CD4-positive, CD25-positive, alpha-beta regulatory T cell (primary cell): ENCODE data around the gene MGP. TPM values are rescaled to one million over a fixed set of nuclear protein-coding genes. Genes with fewer than 3 reads are reported as not detected.
A peak's percentile ranks its signal among the peaks of the same experiment; 100 is the strongest.

ENCODE experiments used
- ATAC-seq, 2 donors: fragments of 150-1000 bp; cut with Tn5 transposase; one replicate each; pipeline ENCODE4 v1.10.0; 2021; ENCODE audit warnings: low read depth in 2 of 2, moderate number of reproducible peaks in 2 of 2, moderate library complexity in 1 of 2
- DNase-seq, 3 donors: peaks; one replicate each; pipeline versions ENCODE4 v3.0.0 to v3.0.0-alpha.2; 2012 to 2022; ENCODE audit warnings: mixed read lengths in 1 of 3
- H3K27ac ChIP-seq: one replicate; pipeline ENCODE4 v1.7.0; 2013; ENCODE audit warnings: mild to moderate bottlenecking, low read length; ENCODE audit not compliant: insufficient read depth, poor library complexity, severe bottlenecking
- H3K27me3 ChIP-seq: one replicate; pipeline ENCODE4 v1.7.0; 2013; ENCODE audit warnings: low read length; ENCODE audit not compliant: control insufficient read depth, insufficient read depth
- H3K36me3 ChIP-seq: one replicate; pipeline ENCODE4 v1.7.0; 2013; ENCODE audit warnings: mild to moderate bottlenecking, low read length, moderate library complexity; ENCODE audit not compliant: control insufficient read depth, insufficient read depth
- H3K4me1 ChIP-seq: 2 replicates; pipeline ENCODE4 v1.7.0; 2013; ENCODE audit warnings: mild to moderate bottlenecking, low read length; ENCODE audit not compliant: insufficient read depth, control insufficient read depth, poor library complexity, severe bottlenecking
- H3K4me3 ChIP-seq: one replicate; pipeline ENCODE4 v1.7.0; 2013; ENCODE audit warnings: low read depth, mild to moderate bottlenecking, low read length, moderate library complexity
- H3K9me3 ChIP-seq, 2 experiments: 1 replicate in 1 of 2; 2 replicates in 1 of 2; pipeline ENCODE4 v1.7.0; 2013; ENCODE audit warnings: low read length in 2 of 2, mild to moderate bottlenecking in 1 of 2, moderate library complexity in 1 of 2; ENCODE audit not compliant: control insufficient read depth in 2 of 2
- H3K27ac Mint-ChIP-seq, 3 donors: one replicate each; pipeline ENCODE4 v1.8.0; 2020 to 2022; ENCODE audit warnings: mild to moderate bottlenecking in 3 of 3, mixed read lengths in 3 of 3, moderate library complexity in 2 of 3
- H3K27me3 Mint-ChIP-seq: one replicate; pipeline ENCODE4 v1.8.0; 2022; ENCODE audit warnings: mild to moderate bottlenecking, mixed read lengths
- H3K36me3 Mint-ChIP-seq: one replicate; pipeline ENCODE4 v1.8.0; 2020; ENCODE audit warnings: mixed read lengths
- H3K4me1 Mint-ChIP-seq, 4 donors: one replicate each; pipeline ENCODE4 v1.8.0; 2020 to 2022; ENCODE audit warnings: mixed read lengths in 4 of 4, mild to moderate bottlenecking in 1 of 4
- H3K4me3 Mint-ChIP-seq, 4 donors: one replicate each; pipeline ENCODE4 v1.8.0; 2020 to 2022; ENCODE audit warnings: mild to moderate bottlenecking in 4 of 4, mixed read lengths in 4 of 4, moderate library complexity in 3 of 4
- H3K9me3 Mint-ChIP-seq, 7 donors: one replicate each; pipeline ENCODE4 v1.8.0; 2020 to 2022; ENCODE audit warnings: mixed read lengths in 7 of 7, mild to moderate bottlenecking in 3 of 7, moderate library complexity in 2 of 7
- polyA plus RNA-seq, 4 donors: library from polyadenylated mRNA; unstranded; fragments of 300-500 nt; fragmentation: Illumina TruSeq; gene quantifications; one replicate each; pipeline ENCODE4 v1.2.3, GENCODE V29; 2021
- total RNA-seq: library from RNA; stranded (reverse); gene quantifications from one replicate; pipeline ENCODE4 v1.2.3, GENCODE V29; 2022

MGP gene
- total and polyA plus RNA-seq, 5 donors from 2014 or later = 0.59 to 2.6 (median 0.64) TPM; not detected in 2

DNA sequence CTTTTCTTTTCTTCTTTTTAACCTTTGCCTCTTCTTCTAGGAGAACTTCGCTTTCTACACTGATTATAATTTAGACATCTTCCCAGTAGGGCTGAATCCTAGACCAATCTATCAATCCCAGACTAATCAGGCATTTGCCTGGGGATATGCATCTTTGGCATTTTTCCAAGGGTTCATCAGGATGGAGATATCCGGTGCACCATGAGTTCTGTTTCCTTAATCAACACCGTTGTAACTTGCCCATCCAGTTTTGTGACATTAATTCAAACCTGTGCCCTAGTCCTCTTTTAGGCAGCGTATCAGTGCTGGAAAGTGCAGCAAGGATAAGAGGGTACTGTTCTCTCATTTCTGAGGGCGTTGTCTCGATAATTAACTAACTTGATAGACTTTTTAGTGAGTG is 617 bp upstream of the MGP start:
- no peak overlapping the region for H3K4me3 Mint-ChIP-seq
- no peaks in the 10 kb centered on the region for H3K9me3 Mint-ChIP-seq
- H3K27ac Mint-ChIP-seq = peak overlapping the region in 1 of 3 donors; percentile 11
- no peaks in the 10 kb centered on the region for H3K36me3 ChIP-seq
- peaks cover 3% of the 10 kb centered on the region for H3K36me3 Mint-ChIP-seq
- DNase-seq = no peak
- peaks cover 32% of the 10 kb centered on the region for H3K27me3 Mint-ChIP-seq
- no peak overlapping the region for H3K27ac ChIP-seq
- H3K9me3 ChIP-seq = no peaks in the 10 kb centered on the region
- ATAC-seq = no peak
- peaks cover 3% of the 10 kb centered on the region for H3K27me3 ChIP-seq
- H3K4me3 ChIP-seq = no peak overlapping the region
- peaks cover 8% of the 10 kb centered on the region for H3K4me1 ChIP-seq
- peaks cover 7 to 29% (median 13%) of the 10 kb centered on the region in 4 donors for H3K4me1 Mint-ChIP-seq

DNA sequence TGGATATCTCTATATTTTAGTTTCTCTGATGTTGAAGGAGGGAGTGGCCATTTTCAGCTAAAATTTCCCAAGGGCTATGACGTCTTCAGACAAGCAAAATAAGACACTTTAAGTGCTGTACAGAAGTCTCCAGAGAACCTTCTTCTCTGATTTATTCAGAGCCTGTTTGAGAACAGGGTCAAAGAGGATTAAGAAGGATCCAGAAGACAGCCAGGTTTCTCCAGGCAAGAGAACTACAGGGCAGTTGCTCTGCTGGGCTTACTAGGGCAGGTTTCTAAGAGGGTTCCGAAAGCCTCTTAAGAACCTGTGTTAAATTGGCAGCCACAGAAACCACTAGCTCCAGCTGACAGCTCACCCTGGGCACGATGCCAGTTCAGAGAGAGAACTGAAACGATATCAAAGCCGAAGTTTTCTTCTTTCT is 1.2 kb downstream of the MGP start:
- H3K27me3 Mint-ChIP-seq = peaks cover 32% of the 10 kb centered on the region

DNA sequence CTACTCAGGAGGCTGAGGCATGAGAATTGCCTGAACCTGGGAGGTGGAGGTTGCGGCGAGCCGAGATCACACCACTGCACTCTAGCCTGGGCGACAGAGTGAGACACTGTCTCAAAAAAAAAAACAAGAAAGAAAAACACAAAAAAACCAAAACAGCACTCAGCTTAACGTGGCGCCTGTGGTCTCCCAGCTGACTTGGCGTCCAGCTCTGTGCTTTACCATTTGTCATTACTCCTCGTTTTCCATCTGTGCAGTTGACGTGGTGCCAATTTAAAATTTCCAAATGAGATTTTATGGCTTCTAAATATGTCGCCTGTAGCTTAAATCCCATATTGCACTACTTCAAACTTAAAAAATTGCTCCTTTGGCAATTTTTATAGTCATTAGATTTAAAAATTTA is 2.0 kb downstream of the MGP start:
- Mint-ChIP-seq H3K27ac (no peak overlapping the region), H3K4me3 (no peak overlapping the region), H3K27me3 (peaks cover 30% of the 10 kb centered on the region), H3K9me3 (peaks cover 0 to 5% (median 1%) of the 10 kb centered on the region in 7 donors), H3K36me3 (peaks cover 3% of the 10 kb centered on the region), H3K4me1 (peaks cover 18 to 46% (median 22%) of the 10 kb centered on the region in 4 donors)
- ATAC-seq (no peak), DNase-seq (no peak)
- H3K4me3 ChIP-seq = no peak overlapping the region
- H3K4me1 ChIP-seq = peaks cover 16% of the 10 kb centered on the region
- H3K36me3 ChIP-seq = no peaks in the 10 kb centered on the region
- no peak overlapping the region for H3K27ac ChIP-seq
- H3K9me3 ChIP-seq = no peaks in the 10 kb centered on the region
- H3K27me3 ChIP-seq = no peaks in the 10 kb centered on the region

More for the DNA sequence above, 1.2 kb downstream of the MGP start:
- H3K4me3 ChIP-seq = peak overlapping the region; percentile 46
- H3K36me3 Mint-ChIP-seq = peaks cover 3% of the 10 kb centered on the region
- peaks cover 18 to 46% (median 22%) of the 10 kb centered on the region in 4 donors for H3K4me1 Mint-ChIP-seq
- ATAC-seq = peak; percentile 93 to 97
- peaks cover 16% of the 10 kb centered on the region for H3K4me1 ChIP-seq
- H3K27me3 ChIP-seq = peaks cover 3% of the 10 kb centered on the region
- peak; percentile 59 to 85 (median 84) for DNase-seq
- peak overlapping the region; percentile 4 to 77 (median 63) for H3K4me3 Mint-ChIP-seq
- H3K9me3 Mint-ChIP-seq = peaks cover 0 to 5% (median 1%) of the 10 kb centered on the region in 7 donors
- H3K9me3 ChIP-seq = no peaks in the 10 kb centered on the region
- H3K27ac Mint-ChIP-seq = peak overlapping the region in 2 of 3 donors; percentile 67 to 75
- no peak overlapping the region for H3K27ac ChIP-seq
- H3K36me3 ChIP-seq = no peaks in the 10 kb centered on the region

DNA sequence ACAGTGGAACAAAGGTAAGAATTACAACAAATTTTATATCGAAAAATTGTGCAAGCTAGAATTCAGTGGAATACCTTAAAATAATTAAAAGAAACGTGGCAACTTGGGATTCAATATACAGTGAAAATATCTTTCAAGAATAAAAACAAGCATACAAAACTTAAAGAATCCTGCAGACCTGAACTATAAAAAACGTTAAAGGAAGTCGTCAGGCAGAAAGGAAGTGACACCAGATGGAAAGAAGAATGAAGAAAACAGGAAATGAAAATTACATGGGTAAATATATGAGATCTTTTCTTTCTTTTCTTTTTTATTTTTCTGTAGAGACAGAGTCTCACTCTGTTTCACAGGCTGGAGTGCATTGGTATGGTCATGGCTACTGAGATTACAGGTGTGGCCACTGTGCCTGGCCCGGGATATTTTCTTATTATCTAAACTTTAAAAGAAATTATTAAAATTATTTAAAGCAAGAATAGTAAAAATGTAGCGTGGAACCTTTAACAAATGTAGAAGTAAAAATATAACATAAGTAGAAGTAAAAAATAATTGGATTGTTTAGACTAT is 4.7 kb downstream of the MGP start:
- DNase-seq = peak in 1 of 3 donors; percentile 30
- Mint-ChIP-seq H3K4me1 (peaks cover 14 to 40% (median 20%) of the 10 kb centered on the region in 4 donors), H3K27ac (peak overlapping the region in 2 of 3 donors; percentile 49 to 90), H3K27me3 (peaks cover 6% of the 10 kb centered on the region), H3K36me3 (peaks cover 3% of the 10 kb centered on the region), H3K9me3 (peaks cover 0 to 5% (median 3%) of the 10 kb centered on the region in 7 donors), H3K4me3 (peak overlapping the region in 2 of 4 donors; percentile 7 to 56)
- no peak for ATAC-seq
- no peaks in the 10 kb centered on the region for H3K27me3 ChIP-seq
- no peaks in the 10 kb centered on the region for H3K36me3 ChIP-seq
- no peaks in the 10 kb centered on the region for H3K9me3 ChIP-seq
- peaks cover 16% of the 10 kb centered on the region for H3K4me1 ChIP-seq
- peak overlapping the region; percentile 29 for H3K4me3 ChIP-seq
- H3K27ac ChIP-seq = no peak overlapping the region

DNA sequence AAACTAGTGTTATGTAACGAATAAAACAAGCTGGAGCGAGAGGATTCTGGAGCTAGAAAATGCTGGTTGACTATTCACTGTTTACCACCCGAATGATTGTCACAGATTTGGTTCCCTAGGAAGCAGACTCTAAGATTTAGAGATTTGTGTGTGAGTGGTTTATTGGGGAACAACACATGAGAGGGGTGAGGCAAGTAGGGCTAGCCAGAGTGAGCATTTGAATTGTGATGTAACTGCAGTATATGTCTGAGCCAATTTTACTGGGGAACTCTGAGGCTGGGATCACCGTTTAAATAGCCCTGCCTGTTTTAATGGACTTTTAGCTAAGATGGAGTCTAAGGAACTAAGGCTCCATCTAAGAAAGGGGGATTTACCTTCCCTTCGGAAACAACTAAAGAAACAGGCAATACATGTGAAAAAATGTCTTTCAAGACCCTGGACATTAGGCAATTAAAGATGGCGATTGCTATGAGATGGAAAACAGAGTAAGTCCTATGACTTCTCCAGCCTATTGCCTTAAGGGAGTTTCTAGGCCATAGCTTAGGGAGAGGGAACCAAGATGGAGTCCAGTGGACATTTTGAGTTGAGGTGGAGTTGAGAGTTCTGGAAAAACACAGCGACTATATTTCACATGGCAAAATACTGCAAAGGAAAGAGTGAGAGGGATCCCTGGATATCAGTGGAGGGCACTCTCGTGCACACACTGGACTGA is 6.3 kb downstream of the MGP start:
- H3K27me3 ChIP-seq = no peaks in the 10 kb centered on the region
- Mint-ChIP-seq H3K27me3 (peaks cover under 1% of the 10 kb centered on the region), H3K36me3 (peaks cover 3% of the 10 kb centered on the region), H3K9me3 (peaks cover 0 to 5% (median 3%) of the 10 kb centered on the region in 7 donors), H3K4me1 (peaks cover 9 to 28% (median 15%) of the 10 kb centered on the region in 4 donors), H3K4me3 (peak overlapping the region in 2 of 4 donors; percentile 8 to 36), H3K27ac (peak overlapping the region in 1 of 3 donors; percentile 19)
- H3K9me3 ChIP-seq = no peaks in the 10 kb centered on the region
- DNase-seq (no peak), ATAC-seq (no peak)
- no peak overlapping the region for H3K27ac ChIP-seq
- no peaks in the 10 kb centered on the region for H3K36me3 ChIP-seq
- no peak overlapping the region for H3K4me3 ChIP-seq
- peaks cover 10% of the 10 kb centered on the region for H3K4me1 ChIP-seq

DNA sequence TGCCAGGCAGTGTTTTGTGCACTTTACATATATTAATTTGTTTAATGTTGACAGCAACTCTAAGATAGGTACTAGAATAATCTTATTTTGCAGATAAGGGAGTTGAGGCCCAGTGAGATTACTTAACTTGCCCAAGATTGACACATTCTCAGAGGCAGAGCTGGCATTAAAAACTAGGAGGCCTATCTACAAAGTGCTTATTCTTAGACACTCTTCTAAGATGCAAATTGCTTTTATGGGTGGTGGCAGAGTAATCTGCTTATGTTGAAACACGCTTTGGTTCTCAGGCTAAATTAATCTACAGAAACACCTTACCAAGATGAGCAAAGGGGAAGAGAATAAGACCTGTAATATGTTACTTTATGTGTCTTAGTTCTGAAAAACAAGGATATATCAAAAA is 7.2 kb downstream of the MGP start:
- no peaks in the 10 kb centered on the region for H3K27me3 Mint-ChIP-seq
- no peaks in the 10 kb centered on the region for H3K36me3 ChIP-seq
- no peak overlapping the region for H3K27ac ChIP-seq
- H3K27ac Mint-ChIP-seq = peak overlapping the region in 1 of 3 donors; percentile 14
- H3K4me1 Mint-ChIP-seq = peaks cover 7 to 26% (median 13%) of the 10 kb centered on the region in 4 donors
- no peak for DNase-seq
- no peak overlapping the region for H3K4me3 ChIP-seq
- H3K4me1 ChIP-seq = peaks cover 8% of the 10 kb centered on the region
- no peaks in the 10 kb centered on the region for H3K9me3 ChIP-seq
- no peak overlapping the region for H3K4me3 Mint-ChIP-seq
- peaks cover 3% of the 10 kb centered on the region for H3K36me3 Mint-ChIP-seq
- ATAC-seq = no peak
- H3K9me3 Mint-ChIP-seq = peaks cover 0 to 5% (median 3%) of the 10 kb centered on the region in 7 donors
- no peaks in the 10 kb centered on the region for H3K27me3 ChIP-seq

DNA sequence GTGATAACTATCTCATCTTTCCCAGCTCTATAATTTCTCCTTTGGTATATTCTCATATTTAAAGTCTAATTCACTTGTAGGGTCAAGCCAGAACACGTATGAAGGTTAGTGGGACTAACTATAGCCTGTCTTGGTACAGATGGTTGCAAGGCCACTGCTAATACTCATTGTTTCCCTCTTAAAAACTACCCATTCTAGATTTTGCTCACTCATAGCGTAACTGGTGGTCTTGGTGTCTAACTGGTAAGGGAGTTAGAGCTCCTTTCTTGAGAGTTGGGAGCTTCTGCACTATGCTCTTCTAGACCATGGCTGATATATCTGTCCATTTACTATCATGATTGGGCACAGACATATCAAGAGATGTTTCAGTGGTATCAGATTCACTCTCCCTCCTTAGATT is 8.8 kb downstream of the MGP start:
- Mint-ChIP-seq H3K27me3 (no peaks in the 10 kb centered on the region), H3K36me3 (no peaks in the 10 kb centered on the region), H3K27ac (no peak overlapping the region), H3K4me1 (peaks cover 5 to 22% (median 13%) of the 10 kb centered on the region in 4 donors), H3K9me3 (peaks cover 0 to 5% (median 3%) of the 10 kb centered on the region in 7 donors), H3K4me3 (no peak overlapping the region)
- Histone ChIP-seq H3K36me3 (no peaks in the 10 kb centered on the region), H3K9me3 (no peaks in the 10 kb centered on the region), H3K27me3 (no peaks in the 10 kb centered on the region), H3K4me1 (peaks cover 8% of the 10 kb centered on the region), H3K27ac (no peak overlapping the region), H3K4me3 (no peak overlapping the region)
- DNase-seq (no peak), ATAC-seq (no peak)
